ENCODE results near the gene ALDOB. TPM values are rescaled to one million over a fixed set of nuclear protein-coding genes. Genes with fewer than 3 reads are reported as not detected.

Gene ALDOB
- total RNA-seq, 1 experiment from 2014 or later: not detected

- ChIA-PET POLR2A (interaction anchor here (0.5 to 2.9 kb wide), 17 partner anchors 10 to 1300 kb away, joined by 3 to 37 read pairs (median 3); partner anchors contain the start of genes ERP44 and RNF20), CTCF (interaction anchor here (0.5 to 2.5 kb wide), 2 partner anchors 10 to 51 kb away, joined by 3 to 14 read pairs; no protein-coding TSS in a partner anchor)
- H3K36me3 Mint-ChIP-seq (ENCODE audit: insufficient read depth, unreplicated experiment): peaks cover 41% of the 10 kb centered on the region
- peaks cover 38% of the 10 kb centered on the region for H3K9me3 Mint-ChIP-seq (ENCODE audit: unreplicated experiment)
- no peaks in the 10 kb centered on the region for H3K27me3 Mint-ChIP-seq (ENCODE audit: insufficient read depth, unreplicated experiment)
- peak within 1 kb of the TSS; percentile 99 for H3K27ac Mint-ChIP-seq (ENCODE audit: low read depth, unreplicated experiment)
- H3K4me1 Mint-ChIP-seq (ENCODE audit: insufficient read depth, unreplicated experiment): peaks cover 39% of the 10 kb centered on the region
- peak; percentile 99 for DNase-seq (ENCODE audit: unreplicated experiment)
- BruUV-seq (replicated peaks): TSS peak; percentile 64
- TF ChIP-seq CTCF (IDR thresholded peaks at IDR 0.05; ENCODE audit: unreplicated experiment): no peak
- intact Hi-C loops (cut with micrococcal nuclease): loop anchor here (2.0 kb wide), 1 partner anchor 51 kb away; no protein-coding TSS in a partner anchor
- peak within 1 kb of the TSS; percentile 97 for H3K4me3 Mint-ChIP-seq (ENCODE audit: unreplicated experiment)
Measured at GRCh38 chr9:101398068-101398929, 37.3 kb downstream of the ALDOB start, which contains the start of the genes MRPL50 and ZNF189. Gene MRPL50, minus strand, starts transcription at chr9:101398618. Its CDS starts 26 bp downstream, at chr9:101398592. Gene ZNF189, plus strand, starts transcription at chr9:101398851. Its CDS starts 306 bp downstream, at chr9:101399157.

DNA sequence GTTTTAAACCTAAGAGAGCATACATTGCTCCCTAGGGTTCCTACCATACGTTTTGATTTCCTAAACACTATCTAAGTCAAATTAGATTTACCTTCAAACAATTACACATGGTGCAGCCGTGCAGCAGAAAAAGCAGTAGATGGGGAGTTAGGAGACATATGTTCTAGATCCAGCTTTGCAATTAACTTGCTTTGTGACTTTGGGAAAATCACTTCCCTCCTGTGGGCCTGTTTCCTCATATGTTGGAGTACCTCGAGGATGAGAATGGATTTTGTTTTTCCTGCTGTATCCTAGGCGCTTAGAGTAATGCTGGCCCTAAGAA, 37.9 kb downstream of the ALDOB start:
- Mint-ChIP-seq H3K9me3 (ENCODE audit: unreplicated experiment) (peaks cover 36% of the 10 kb centered on the region), H3K27ac (ENCODE audit: low read depth, unreplicated experiment) (peak overlapping the region; percentile 99), H3K27me3 (ENCODE audit: insufficient read depth, unreplicated experiment) (no peaks in the 10 kb centered on the region), H3K4me3 (ENCODE audit: unreplicated experiment) (peak overlapping the region; percentile 97), H3K4me1 (ENCODE audit: insufficient read depth, unreplicated experiment) (peaks cover 39% of the 10 kb centered on the region), H3K36me3 (ENCODE audit: insufficient read depth, unreplicated experiment) (peaks cover 35% of the 10 kb centered on the region)
- POLR2A ChIA-PET: interaction anchor here (0.5 to 2.9 kb wide), 8 partner anchors 9 to 796 kb away, joined by 3 to 37 read pairs (median 12); partner anchors contain the start of gene RNF20
- DNase-seq (ENCODE audit: unreplicated experiment): no peak
- no peak for TF ChIP-seq CTCF (IDR thresholded peaks at IDR 0.05; ENCODE audit: unreplicated experiment)
- CTCF ChIA-PET: interaction anchor here (2.5 kb wide), 1 partner anchor 9 kb away, joined by 14 read pairs; no protein-coding TSS in a partner anchor
- intact Hi-C loops (cut with micrococcal nuclease): loop anchor here (2.0 kb wide), 1 partner anchor 51 kb away; no protein-coding TSS in a partner anchor
- no TSS peak for BruUV-seq (replicated peaks)

GRCh38 chr9:101394687-101395086, 40.9 kb downstream of the ALDOB start:
- Mint-ChIP-seq H3K9me3 (ENCODE audit: unreplicated experiment) (peaks cover 33% of the 10 kb centered on the region), H3K27me3 (ENCODE audit: insufficient read depth, unreplicated experiment) (no peaks in the 10 kb centered on the region), H3K4me1 (ENCODE audit: insufficient read depth, unreplicated experiment) (peaks cover 31% of the 10 kb centered on the region), H3K36me3 (ENCODE audit: insufficient read depth, unreplicated experiment) (peaks cover 26% of the 10 kb centered on the region), H3K27ac (ENCODE audit: low read depth, unreplicated experiment) (no peak overlapping the region), H3K4me3 (ENCODE audit: unreplicated experiment) (no peak overlapping the region)
- intact Hi-C loops (cut with micrococcal nuclease): no loop called here
- DNase-seq (ENCODE audit: unreplicated experiment): no peak
- ChIA-PET POLR2A (no interaction called here), CTCF (interaction anchor here (0.6 to 0.9 kb wide), 5 partner anchors 14 to 754 kb away, joined by 3 read pairs; no protein-coding TSS in a partner anchor)
- TF ChIP-seq CTCF (IDR thresholded peaks at IDR 0.05; ENCODE audit: unreplicated experiment): no peak
- BruUV-seq (replicated peaks): no TSS peak

DNA sequence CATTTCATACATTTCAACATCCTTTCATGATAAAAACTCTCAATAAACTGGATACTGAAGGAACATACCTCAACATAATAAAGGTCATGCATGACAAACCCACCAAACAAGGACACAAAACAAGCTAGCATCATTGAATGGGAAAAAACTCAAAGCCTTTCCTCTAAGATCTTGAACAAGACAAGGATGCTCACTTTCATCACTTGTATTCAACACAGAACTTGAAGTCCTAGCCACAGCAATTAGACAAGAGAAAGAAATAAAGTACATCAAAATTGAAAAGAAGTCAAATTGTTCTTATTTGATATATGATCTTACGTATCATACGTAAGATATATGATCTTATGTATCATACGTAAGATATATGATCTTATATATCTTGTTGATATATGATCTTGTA, 42.4 kb downstream of the ALDOB start:
- peaks cover 40% of the 10 kb centered on the region for H3K36me3 Mint-ChIP-seq (ENCODE audit: insufficient read depth, unreplicated experiment)

More for the DNA sequence above, 42.4 kb downstream of the ALDOB start:
- H3K9me3 Mint-ChIP-seq (ENCODE audit: unreplicated experiment): peaks cover 33% of the 10 kb centered on the region
- no peak overlapping the region for H3K4me3 Mint-ChIP-seq (ENCODE audit: unreplicated experiment)
- DNase-seq (ENCODE audit: unreplicated experiment): no peak
- H3K27ac Mint-ChIP-seq (ENCODE audit: low read depth, unreplicated experiment): no peak overlapping the region
- H3K4me1 Mint-ChIP-seq (ENCODE audit: insufficient read depth, unreplicated experiment): peaks cover 34% of the 10 kb centered on the region
- ChIA-PET POLR2A (no interaction called here), CTCF (interaction anchor here (0.6 kb wide), 1 partner anchor 79 kb away, joined by 3 read pairs; no protein-coding TSS in a partner anchor)
- no peak for TF ChIP-seq CTCF (IDR thresholded peaks at IDR 0.05; ENCODE audit: unreplicated experiment)
- intact Hi-C loops (cut with micrococcal nuclease): no loop called here
- no peaks in the 10 kb centered on the region for H3K27me3 Mint-ChIP-seq (ENCODE audit: insufficient read depth, unreplicated experiment)
- no TSS peak for BruUV-seq (replicated peaks)

All from MCF 10A (cell line).